ENCODE results near the gene TMX4.

Gene TMX4

GRCh38 chr20:7993703-7994102 is 25.9 kb downstream of the TMX4 start:
- no peak for TF ChIP-seq CTCF (conservative IDR thresholded peaks at IDR 0.05; ENCODE audit: control insufficient read depth, insufficient read depth, low read depth, low read length)
- no peak for DNase-seq (ENCODE audit: low read depth)
- H3K4me3 ChIP-seq (ENCODE audit: control insufficient read depth, low read depth, low read length) = no peak overlapping the region

- DNase-seq (ENCODE audit: low read depth) = no peak
- no peak for TF ChIP-seq CTCF (conservative IDR thresholded peaks at IDR 0.05; ENCODE audit: control insufficient read depth, insufficient read depth, low read depth, low read length)
- H3K4me3 ChIP-seq (ENCODE audit: control insufficient read depth, low read depth, low read length) = no peak overlapping the region
These were observed 26.3 kb downstream of the TMX4 start for GRCh38 chr20:7993238-7993637.

- H3K4me3 ChIP-seq (ENCODE audit: control insufficient read depth, low read depth, low read length) = no peak overlapping the region
- no peak for DNase-seq (ENCODE audit: low read depth)
- TF ChIP-seq CTCF (conservative IDR thresholded peaks at IDR 0.05; ENCODE audit: control insufficient read depth, insufficient read depth, low read depth, low read length) = no peak
These were observed 29.2 kb downstream of the TMX4 start for GRCh38 chr20:7990385-7990784.

GRCh38 chr20:7989379-7989778 is 30.2 kb downstream of the TMX4 start:
- peak; percentile 6 for TF ChIP-seq CTCF (conservative IDR thresholded peaks at IDR 0.05; ENCODE audit: control insufficient read depth, insufficient read depth, low read depth, low read length)
- no peak overlapping the region for H3K4me3 ChIP-seq (ENCODE audit: control insufficient read depth, low read depth, low read length)
- DNase-seq (ENCODE audit: low read depth) = peak; percentile 12

GRCh38 chr20:7985916-7986315 is 33.6 kb downstream of the TMX4 start:
- DNase-seq (ENCODE audit: low read depth) = no peak
- H3K4me3 ChIP-seq (ENCODE audit: control insufficient read depth, low read depth, low read length) = no peak overlapping the region
- no peak for TF ChIP-seq CTCF (conservative IDR thresholded peaks at IDR 0.05; ENCODE audit: control insufficient read depth, insufficient read depth, low read depth, low read length)

GRCh38 chr20:7984192-7984591 is 35.4 kb downstream of the TMX4 start:
- H3K4me3 ChIP-seq (ENCODE audit: control insufficient read depth, low read depth, low read length) = no peak overlapping the region
- TF ChIP-seq CTCF (conservative IDR thresholded peaks at IDR 0.05; ENCODE audit: control insufficient read depth, insufficient read depth, low read depth, low read length) = no peak
- DNase-seq (ENCODE audit: low read depth) = no peak

- no peak for TF ChIP-seq CTCF (conservative IDR thresholded peaks at IDR 0.05; ENCODE audit: control insufficient read depth, insufficient read depth, low read depth, low read length)
- DNase-seq (ENCODE audit: low read depth) = no peak
- H3K4me3 ChIP-seq (ENCODE audit: control insufficient read depth, low read depth, low read length) = no peak overlapping the region
These were observed 38.2 kb downstream of the TMX4 start for GRCh38 chr20:7981374-7981773.
